Neural cell (in vitro differentiated cells): ENCODE results near the gene RIPOR2.

ENCODE experiments used
- EP300 ChIP-seq: fragments of 450-650 bp; conservative IDR thresholded peaks from 2 replicates; pipeline ENCODE4 v1.6.1; 2014; ENCODE audit warnings: antibody characterized with exemption, mild to moderate bottlenecking, moderate library complexity; ENCODE audit not compliant: poor library complexity, severe bottlenecking
- EZH2 ChIP-seq: fragments of 200-600, 300-800 bp; shearing (Covaris generic), sonication (generic); IDR thresholded peaks from 2 replicates; pipeline ENCODE4 v1.6.1; 2014; ENCODE audit warnings: antibody characterized with exemption, low read length, borderline replicate concordance, mild to moderate bottlenecking; ENCODE audit not compliant: insufficient read depth, poor library complexity, severe bottlenecking
- MXI1 ChIP-seq: fragments of 450-650 bp; conservative IDR thresholded peaks from 2 replicates; pipeline ENCODE4 v1.6.1; 2014; ENCODE audit warnings: antibody characterized with exemption, mild to moderate bottlenecking; ENCODE audit not compliant: poor library complexity, severe bottlenecking
- POLR2AphosphoS5 ChIP-seq: IDR thresholded peaks from 2 replicates; pipeline ENCODE4 v1.6.1; 2012
- RAD21 ChIP-seq: fragments of 450-650 bp; conservative IDR thresholded peaks from 2 replicates; pipeline ENCODE4 v1.6.1; 2014; ENCODE audit warnings: antibody characterized with exemption, mild to moderate bottlenecking, moderate library complexity
- SMC3 ChIP-seq: fragments of 450-650 bp; conservative IDR thresholded peaks from 2 replicates; pipeline ENCODE4 v1.6.1; 2014; ENCODE audit warnings: antibody characterized with exemption, mild to moderate bottlenecking, moderate library complexity; ENCODE audit not compliant: poor library complexity
- TAF1 ChIP-seq: IDR thresholded peaks from 2 replicates; pipeline ENCODE4 v1.6.1; 2012; ENCODE audit warnings: low read depth
- TF ChIP-seq, protein P1 (sequence below): fragments of 450-650 bp; IDR thresholded peaks from 2 replicates; pipeline ENCODE4 v1.5.1; 2014; ENCODE audit warnings: antibody characterized with exemption, mild to moderate bottlenecking, moderate library complexity; ENCODE audit not compliant: poor library complexity, severe bottlenecking
- TF ChIP-seq, protein P2 (sequence below): IDR thresholded peaks from 2 replicates; pipeline ENCODE4 v1.6.1; 2012; ENCODE audit warnings: borderline replicate concordance

DNA sequence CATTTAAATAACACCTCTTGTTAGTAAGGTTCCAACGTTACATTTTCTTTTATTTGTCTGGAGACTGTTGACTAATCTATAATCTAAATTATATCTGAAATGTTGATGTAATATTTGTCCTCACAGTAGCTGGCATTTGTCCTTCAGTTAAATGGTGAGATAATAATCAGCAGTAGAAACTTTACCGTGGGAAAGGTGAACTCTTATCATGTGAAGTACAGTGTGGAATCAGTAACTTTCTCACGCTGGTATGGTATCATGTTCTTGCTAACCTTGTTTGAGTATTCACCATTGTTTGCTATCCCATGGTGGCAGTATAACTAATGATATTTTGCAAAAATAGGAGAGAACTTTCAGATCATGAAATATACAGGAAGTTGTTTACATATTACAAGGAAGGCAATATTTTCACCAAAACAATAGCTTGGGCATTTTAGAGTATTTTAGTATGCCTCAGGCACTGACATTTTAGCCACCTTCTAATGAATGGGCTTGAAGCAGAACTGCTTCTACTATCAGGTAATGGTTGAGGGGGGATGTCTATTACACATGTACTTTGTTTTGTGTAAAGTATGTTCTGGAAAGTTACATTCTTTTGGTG lies 156.2 kb downstream of the RIPOR2 start:
- TF ChIP-seq, protein P1, sequence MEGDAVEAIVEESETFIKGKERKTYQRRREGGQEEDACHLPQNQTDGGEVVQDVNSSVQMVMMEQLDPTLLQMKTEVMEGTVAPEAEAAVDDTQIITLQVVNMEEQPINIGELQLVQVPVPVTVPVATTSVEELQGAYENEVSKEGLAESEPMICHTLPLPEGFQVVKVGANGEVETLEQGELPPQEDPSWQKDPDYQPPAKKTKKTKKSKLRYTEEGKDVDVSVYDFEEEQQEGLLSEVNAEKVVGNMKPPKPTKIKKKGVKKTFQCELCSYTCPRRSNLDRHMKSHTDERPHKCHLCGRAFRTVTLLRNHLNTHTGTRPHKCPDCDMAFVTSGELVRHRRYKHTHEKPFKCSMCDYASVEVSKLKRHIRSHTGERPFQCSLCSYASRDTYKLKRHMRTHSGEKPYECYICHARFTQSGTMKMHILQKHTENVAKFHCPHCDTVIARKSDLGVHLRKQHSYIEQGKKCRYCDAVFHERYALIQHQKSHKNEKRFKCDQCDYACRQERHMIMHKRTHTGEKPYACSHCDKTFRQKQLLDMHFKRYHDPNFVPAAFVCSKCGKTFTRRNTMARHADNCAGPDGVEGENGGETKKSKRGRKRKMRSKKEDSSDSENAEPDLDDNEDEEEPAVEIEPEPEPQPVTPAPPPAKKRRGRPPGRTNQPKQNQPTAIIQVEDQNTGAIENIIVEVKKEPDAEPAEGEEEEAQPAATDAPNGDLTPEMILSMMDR = no peak
- TF ChIP-seq SMC3 (no peak), EP300 (no peak), EZH2 (no peak), POLR2AphosphoS5 (no peak), MXI1 (no peak), RAD21 (no peak), TAF1 (no peak)
- TF ChIP-seq, protein P2, sequence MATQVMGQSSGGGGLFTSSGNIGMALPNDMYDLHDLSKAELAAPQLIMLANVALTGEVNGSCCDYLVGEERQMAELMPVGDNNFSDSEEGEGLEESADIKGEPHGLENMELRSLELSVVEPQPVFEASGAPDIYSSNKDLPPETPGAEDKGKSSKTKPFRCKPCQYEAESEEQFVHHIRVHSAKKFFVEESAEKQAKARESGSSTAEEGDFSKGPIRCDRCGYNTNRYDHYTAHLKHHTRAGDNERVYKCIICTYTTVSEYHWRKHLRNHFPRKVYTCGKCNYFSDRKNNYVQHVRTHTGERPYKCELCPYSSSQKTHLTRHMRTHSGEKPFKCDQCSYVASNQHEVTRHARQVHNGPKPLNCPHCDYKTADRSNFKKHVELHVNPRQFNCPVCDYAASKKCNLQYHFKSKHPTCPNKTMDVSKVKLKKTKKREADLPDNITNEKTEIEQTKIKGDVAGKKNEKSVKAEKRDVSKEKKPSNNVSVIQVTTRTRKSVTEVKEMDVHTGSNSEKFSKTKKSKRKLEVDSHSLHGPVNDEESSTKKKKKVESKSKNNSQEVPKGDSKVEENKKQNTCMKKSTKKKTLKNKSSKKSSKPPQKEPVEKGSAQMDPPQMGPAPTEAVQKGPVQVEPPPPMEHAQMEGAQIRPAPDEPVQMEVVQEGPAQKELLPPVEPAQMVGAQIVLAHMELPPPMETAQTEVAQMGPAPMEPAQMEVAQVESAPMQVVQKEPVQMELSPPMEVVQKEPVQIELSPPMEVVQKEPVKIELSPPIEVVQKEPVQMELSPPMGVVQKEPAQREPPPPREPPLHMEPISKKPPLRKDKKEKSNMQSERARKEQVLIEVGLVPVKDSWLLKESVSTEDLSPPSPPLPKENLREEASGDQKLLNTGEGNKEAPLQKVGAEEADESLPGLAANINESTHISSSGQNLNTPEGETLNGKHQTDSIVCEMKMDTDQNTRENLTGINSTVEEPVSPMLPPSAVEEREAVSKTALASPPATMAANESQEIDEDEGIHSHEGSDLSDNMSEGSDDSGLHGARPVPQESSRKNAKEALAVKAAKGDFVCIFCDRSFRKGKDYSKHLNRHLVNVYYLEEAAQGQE = no peak
